Measurements from ENCODE around the gene MNT.

The MNT gene

GRCh38 chr17:2406271-2406902 is 5.5 kb upstream of the MNT start:
- DNase-seq (ENCODE audit: low read depth): peak; percentile 97
- no peak for TF ChIP-seq CTCF (IDR thresholded peaks at IDR 0.05; ENCODE audit: insufficient read depth, low read depth, low read length, missing control alignments)
- no peak overlapping the region for H3K4me3 ChIP-seq (ENCODE audit: low read length)

- no peak for TF ChIP-seq CTCF (IDR thresholded peaks at IDR 0.05; ENCODE audit: insufficient read depth, low read depth, low read length, missing control alignments)
- no peak overlapping the region for H3K4me3 ChIP-seq (ENCODE audit: low read length)
- DNase-seq (ENCODE audit: low read depth): peak; percentile 98
Measured at GRCh38 chr17:2405247-2405926, 4.5 kb upstream of the MNT start.

DNA sequence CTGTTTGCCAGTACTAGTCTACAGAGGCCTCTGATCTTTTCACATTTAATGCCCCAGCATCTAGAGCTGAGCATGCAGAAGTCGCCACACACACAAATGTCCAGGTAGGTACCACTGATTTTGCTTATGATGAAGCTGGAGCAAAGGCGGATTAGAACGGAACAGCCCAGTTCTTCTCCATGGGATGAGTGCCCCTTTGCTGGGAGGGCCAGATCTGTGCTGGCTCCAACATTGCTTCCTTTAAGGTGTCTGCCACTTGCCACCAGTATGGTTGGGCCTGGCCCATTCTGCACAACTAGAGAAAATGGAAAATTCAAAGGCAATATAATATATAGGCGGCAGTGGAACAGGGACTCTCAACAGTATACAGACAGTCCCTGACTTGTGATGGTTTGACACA is 2.2 kb upstream of the MNT start:
- TF ChIP-seq CTCF (IDR thresholded peaks at IDR 0.05; ENCODE audit: insufficient read depth, low read depth, low read length, missing control alignments): no peak
- no peak overlapping the region for H3K4me3 ChIP-seq (ENCODE audit: low read length)
- no peak for DNase-seq (ENCODE audit: low read depth)

GRCh38 chr17:2402544-2402943 is 1.7 kb upstream of the MNT start:
- DNase-seq (ENCODE audit: low read depth): no peak
- H3K4me3 ChIP-seq (ENCODE audit: low read length): peak overlapping the region; percentile 46
- TF ChIP-seq CTCF (IDR thresholded peaks at IDR 0.05; ENCODE audit: insufficient read depth, low read depth, low read length, missing control alignments): no peak

- peak overlapping the region; percentile 75 for H3K4me3 ChIP-seq (ENCODE audit: low read length)
- no peak for TF ChIP-seq CTCF (IDR thresholded peaks at IDR 0.05; ENCODE audit: insufficient read depth, low read depth, low read length, missing control alignments)
- DNase-seq (ENCODE audit: low read depth): peak; percentile 100
Measured at GRCh38 chr17:2401426-2402221, 764 bp upstream of the MNT start.

- H3K4me3 ChIP-seq (ENCODE audit: low read length): peak overlapping the region; percentile 91
- peak; percentile 63 for DNase-seq (ENCODE audit: low read depth)
- no peak for TF ChIP-seq CTCF (IDR thresholded peaks at IDR 0.05; ENCODE audit: insufficient read depth, low read depth, low read length, missing control alignments)
Measured at GRCh38 chr17:2400474-2400866, 390 bp downstream of the MNT start.

All from epithelial cell of esophagus (primary cell).